HuH-7.5 (cell line): ENCODE data around the gene TUNAR.

ENCODE experiments used
- DNase-seq: peaks from one replicate; pipeline ENCODE4 v3.0.0; 2011; ENCODE audit warnings: low spot score

TUNAR gene

DNA sequence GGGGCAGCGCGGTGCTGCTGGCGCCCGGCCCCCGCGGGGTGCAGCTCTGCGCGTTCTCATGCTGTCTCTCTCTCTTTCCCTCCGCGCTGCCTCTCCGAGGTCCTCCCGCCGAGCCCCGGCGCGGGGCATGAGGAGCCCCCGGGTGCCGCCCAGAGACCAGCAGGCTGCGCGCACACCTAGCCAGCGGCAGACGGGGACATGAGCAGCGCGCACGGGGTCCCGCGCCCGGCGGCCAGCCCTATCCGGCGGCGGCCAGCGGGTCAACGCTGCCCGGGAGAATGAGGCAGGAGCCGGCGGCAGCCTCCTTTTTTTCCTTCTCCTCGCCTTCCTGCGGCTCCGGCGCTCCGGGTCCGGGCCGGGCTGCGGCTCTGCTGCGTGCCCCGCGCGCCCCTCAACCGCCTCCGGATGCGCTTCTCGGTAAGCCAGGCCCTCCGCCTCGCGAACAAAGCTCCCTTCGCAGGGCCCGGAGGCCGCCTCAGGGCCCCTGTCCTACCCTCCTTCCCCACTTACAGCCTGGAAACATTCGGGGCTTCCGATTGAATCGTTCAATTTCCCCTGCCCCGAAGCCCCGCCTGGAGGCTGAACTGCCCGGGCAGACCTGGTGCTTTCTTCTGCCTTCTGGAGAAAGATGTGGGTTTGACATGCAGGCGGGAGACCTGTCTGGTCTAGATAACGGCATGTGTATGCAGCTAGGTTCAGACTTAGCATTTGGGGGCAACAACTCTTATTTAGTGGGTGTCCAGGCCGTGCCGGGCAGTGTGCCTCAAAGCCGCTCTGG lies at the start of gene TUNAR:
Gene TUNAR (plus strand): TSS at position 72 of the 778 bp plus-strand sequence.
- no peak for DNase-seq

DNA sequence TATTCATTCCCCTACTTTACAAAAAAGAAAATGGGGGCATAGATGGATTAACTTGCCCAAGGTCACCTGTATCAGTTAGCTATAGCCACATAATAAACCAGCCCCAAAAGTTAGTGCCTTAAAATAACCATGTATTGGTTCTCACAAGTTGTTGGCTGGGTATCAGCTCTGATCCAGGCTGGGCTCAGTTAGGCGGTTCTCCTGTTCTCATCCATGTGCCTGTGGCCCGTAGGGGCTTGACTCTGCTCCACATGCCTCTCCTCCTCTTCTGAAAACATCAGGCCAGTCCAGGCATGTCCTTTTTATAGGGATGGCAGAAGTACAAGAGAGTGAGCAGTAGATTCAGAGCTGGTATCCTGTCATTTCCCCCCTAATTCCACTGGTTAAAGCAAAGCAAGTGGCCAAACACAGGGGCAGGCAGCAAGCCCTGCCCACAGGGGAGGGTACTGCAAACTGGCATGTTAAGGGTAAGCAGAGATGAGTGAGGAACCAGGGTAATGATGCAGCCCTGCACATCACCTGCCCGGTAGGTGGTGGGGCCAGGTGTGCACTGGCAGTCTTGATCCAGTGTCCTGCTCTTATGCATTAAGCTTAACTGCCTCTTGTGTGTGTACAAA lies 47.9 kb upstream of the TUNAR start:
- no peak for DNase-seq

DNA sequence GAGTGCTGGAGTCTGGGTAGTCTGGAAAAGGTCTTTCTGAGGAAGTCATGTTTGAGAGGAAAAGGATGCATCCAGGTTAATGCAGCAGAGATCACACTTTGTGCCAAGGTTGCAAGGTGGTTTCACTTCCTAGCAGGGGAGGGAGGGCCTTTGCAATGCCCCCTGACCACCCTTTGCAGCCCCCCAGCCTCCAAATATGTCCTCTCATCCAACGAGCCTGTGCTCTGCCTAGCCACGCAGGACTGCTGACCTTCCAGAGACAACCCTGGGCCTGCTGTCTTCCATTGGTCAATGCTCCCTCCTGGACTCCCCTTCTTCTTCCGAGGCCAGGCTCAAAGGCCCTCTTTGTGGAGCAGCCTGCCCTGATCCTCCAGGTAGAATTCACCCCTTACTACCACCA lies 47.3 kb upstream of the TUNAR start:
- DNase-seq: no peak

DNA sequence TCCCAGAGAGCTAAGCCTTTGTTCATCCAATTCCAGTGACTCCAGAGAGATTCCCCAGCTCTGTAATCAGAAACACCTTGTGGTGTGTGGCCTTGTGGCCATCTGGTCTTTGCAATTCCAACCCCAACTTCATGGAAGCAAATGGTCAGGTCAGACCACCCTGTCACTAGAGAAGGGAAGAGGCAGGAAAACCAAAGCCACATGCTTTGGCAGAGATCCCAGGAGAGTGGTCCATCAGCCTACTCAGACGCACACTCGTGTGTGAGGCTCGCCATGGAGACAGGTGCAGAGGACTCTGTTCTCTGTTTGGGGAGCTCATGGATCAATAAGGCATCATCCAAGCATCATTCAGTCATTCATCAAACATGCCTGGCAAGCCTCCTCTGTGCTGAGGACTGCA lies 46.2 kb upstream of the TUNAR start:
- DNase-seq: no peak

DNA sequence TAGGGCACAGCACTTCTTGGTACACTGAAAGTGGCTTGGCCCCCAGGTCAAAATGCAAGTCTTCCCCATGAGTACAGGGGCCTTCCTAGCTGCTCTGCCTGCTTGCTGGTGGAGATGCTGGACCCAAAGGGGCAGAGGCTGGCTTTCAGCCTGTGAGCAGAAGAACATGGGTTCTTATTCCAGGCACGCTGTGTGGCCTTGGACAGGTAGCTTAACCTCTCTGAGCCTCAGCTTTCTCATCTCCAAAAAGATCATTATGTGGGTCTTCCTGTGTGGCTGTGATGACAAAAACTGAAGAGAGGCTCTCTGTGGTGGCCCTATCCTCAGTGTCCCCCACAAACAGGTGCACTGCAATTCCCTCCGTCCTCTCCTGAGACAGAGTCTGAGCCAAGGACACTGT lies 45.6 kb upstream of the TUNAR start:
- DNase-seq: no peak

DNA sequence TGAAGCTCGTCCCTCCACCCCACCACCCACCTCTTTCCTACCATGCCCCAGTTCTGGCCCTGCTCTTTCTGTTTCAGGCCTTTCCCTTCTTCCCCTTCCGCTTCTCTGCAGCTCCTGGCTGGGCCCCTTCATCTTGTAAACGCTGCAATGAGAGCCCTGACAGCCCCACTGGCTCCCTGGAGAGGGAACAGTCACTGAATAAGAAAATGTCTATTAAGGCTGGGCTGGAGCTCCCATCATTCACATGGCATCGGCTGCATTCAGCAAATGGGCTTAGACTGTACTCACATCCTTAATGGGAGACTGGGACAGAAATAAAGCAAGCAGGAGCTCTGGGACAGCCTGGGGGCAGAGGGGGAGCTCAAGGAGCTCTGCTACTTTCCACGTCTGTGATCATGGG lies 45.2 kb upstream of the TUNAR start:
- no peak for DNase-seq

DNA sequence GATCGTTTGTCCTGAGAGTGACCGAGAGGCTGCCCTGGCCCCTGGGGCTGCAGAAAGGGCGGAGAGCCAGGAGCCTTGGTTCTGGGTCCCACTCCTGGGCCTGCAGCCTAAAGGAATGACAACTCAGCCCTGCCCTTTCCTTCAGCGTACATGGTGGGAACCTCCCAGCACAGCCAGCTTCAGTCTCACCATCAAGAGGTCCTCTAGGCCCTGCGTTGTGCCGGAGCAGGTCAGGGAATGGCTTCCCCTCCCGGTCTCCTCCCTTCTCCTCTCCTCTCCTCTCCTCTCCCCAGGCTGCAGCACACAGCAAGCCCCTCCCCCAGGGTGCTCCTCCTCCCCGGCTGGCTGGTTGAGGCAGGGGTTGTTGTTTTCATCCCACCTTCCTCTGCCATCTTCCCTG lies 44.6 kb upstream of the TUNAR start:
- DNase-seq: no peak

DNA sequence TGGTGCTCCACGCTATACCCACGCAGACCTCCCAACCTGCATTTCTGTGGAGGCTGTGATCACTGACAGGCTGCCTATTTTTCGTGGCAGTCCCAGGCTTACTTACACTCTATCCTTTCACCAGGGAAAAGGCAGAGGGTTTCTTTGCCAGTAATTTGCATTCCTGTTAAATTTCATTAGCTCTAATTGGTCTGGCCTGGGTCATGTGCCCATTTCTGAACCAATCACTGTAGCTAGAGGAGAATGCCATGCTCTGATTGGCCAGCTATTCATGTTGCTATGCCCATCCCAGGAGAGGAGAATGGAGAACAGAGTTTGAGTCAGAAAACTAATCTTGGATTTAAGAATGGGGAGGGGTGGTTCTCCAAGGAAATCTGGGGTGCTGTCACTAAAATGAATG lies 43.2 kb upstream of the TUNAR start:
- no peak for DNase-seq

DNA sequence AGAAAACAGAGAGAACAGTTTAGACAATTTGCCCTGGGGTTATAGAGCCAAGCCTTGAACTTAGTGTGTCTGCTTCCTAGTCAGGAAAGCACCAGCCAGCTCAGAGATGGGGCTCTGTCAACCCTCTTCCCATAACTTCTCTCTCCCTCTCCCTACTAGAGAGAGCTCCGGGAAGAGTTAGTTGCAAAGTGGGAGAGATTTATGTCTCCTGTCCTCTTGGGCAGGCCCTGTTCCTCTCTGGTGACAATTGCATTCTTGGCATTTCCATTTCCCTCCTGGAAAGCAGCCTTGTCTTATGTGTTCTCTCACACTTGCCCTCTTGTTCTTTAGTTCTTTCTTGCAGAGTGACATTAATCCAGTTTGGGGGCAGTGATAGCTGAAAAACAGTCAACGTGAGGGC lies 42.1 kb upstream of the TUNAR start:
- no peak for DNase-seq

DNA sequence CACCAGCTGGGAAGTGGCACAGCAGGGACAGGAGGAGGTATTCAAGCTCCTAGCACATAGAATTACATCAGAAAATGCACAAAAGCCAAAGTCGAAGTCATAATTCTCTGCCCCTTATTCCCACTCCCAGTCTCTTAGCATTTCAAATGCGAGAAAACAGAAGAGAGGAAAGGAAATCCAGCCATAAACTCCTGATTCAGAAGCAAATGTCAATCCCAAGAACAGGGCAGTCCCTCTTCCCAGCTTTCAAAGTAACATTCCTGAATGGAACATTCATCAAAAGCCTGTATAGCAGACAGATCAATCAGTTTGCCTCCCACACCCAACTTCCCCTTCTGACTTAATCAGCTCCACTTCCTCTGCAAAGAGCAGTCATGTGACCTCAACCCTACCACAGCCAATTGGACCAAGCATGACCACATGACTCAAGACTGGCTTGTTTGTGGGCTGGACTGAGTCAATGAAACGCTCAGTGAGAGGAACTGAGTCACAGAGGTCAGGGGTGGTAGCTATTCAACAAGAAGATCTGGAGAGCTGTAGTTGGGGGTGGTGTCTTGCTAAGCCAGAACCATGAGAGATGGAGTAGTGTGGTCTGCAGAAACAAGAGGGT lies 41.4 kb upstream of the TUNAR start:
- DNase-seq: no peak

DNA sequence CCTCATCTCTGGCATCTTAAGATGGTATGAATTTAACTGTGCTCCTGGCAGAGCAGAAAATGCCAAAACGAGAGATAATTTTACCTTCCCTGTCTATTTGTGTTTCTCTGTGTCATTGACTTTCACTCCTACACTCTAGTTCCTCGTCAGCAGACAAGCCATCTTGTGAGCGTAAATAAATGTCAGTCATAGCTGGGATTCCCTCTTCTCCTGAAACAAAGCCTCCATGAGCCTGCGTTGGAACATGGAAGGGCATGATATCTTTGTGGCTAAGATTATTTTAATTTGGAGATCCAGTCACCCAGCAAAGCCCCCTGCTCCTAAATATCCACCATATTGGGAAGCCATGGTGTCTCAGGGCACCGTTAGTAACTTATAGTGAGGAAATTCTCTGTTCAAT lies 37.8 kb upstream of the TUNAR start:
- no peak for DNase-seq

DNA sequence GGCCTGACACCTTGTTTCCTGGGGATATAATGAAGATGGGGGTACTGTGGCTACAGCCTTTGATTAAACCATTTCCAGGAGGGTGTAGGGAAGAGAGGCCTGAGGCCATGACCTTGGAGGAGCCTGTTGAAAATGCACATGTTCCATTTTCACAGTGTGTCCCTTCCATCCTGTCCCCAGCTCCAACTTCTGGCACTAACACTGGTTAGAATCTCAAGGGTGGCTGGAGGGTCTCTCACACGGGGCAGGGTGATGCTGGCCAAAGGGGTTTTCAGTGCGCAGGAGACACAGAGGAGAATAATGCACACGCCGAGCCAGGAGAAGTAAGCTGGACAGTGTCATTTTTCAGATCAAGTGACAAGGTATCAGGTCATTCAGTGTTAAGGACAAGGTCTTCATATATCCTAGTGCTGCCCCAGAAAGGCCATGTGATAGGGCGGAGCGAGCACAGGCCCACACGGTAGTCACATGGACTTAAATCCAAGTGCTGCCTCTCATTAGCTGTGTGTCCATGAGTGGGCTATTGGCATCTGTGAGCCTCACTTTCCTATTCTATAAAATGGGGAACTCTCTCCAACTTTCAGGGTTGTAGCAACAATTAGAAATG lies 36.4 kb upstream of the TUNAR start:
- DNase-seq: no peak

DNA sequence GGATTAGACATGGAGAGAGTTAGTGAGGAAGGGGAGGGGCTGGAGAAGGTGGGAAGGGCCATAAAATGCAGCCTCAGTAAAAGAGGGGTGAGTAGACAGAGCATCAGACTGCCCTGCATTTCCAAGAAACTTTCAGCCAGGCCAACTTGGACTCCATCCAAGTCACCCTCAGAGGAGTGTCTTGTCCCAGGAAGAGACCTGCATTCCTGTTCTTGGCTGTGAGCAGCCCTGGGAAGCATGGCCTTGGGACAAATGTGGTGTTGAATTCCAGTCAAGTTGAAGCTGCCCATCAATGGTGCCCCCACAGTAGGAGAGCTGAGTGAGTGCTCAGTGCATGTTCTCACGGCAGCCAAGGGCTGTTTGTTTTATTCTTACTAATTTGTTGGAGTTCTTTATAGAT lies 35.0 kb upstream of the TUNAR start:
- DNase-seq: no peak

DNA sequence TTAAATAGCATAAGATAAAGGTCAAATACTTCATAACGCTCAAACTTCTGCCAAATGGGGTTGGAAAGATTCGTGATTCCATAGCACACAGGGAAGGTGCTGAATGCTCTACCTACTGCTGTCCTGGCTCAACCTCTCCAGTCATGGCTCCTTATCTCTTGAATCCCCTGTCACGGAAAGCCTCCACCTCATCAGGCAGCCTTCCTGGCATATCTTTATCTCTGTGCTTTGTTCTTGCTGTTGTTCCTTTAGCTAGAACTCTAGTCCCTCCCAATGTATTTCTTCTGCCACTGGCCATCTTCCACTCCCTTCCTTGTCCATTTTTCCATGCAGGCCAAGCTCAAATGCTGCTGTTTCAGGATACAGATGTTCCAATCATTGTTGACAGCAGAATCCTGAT lies 26.9 kb upstream of the TUNAR start:
- no peak for DNase-seq

DNA sequence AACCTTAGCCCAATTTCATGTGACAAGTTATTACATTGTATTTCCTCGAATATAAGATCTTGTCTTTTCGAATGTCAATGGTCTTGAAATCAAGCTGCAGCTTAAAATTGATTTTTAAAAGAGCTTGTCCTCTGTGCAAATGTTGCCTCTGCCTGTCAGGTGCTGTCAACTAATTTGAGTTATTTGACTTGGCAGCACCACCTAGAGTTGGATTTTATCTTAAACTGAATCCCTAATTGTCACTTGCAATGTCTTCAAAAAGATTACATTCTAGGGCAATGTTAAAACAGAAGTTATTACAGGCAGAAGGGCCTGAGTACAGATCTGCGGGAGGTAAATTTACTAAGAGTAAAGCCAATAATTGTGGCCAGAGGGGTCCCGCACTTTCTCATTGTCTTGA lies 26.2 kb upstream of the TUNAR start:
- DNase-seq: no peak

DNA sequence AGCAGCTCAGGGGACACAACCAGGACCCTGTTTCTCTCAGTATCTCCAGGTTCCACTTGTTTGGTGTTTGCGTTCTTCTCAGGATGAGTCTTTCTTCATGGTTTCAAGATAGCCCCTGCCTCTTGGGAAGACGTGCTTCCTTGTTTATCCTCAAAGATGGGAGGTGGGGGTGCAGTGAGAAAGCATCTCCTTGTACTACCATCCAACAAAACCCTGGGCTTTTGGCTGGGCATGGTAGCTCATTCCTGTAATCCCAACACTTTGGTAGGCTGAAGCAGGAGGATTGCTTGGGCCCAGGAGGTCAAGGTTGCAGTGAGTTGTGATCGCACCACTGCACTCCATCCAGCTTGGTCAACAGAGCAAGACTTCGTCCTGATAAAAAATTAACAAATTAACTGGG lies 21.0 kb upstream of the TUNAR start:
- no peak for DNase-seq

DNA sequence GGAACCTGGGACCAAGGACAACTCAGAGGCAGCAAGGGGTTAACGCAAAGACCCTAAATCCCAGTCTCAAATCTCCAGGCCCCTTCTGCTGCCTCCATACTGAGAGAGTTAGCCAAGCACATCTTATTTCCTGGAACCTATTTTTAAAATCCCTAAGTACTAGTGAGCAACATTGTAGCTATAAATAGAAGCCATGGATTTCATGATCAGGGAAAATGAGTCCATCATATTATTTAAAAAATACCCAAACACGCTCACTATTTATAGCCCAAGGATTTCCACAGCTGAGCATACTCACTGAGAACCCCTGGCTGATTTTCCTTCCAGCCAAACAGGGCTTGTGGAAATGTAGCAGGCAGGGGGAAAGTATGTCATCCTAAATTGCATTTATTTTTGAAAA lies 19.4 kb upstream of the TUNAR start:
- DNase-seq: no peak

DNA sequence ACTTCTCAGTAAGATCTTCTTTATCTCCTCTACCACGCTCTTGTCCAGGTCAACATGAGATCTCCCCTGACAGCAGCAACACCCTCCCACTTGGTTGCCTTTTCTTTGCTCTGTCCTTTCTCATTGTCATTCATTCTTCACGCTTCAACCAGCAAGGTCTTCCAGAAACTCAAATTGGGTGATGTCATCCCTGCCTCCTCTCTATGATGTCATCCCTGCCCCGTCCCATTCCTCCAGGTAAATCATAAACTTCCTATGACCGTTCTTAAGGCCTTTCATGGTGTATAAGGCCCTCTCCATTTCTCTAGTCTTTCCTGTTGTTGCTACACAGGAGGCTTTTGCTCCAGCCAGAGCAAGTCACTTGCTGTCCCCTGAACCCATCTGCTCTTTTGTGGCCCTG lies 17.7 kb upstream of the TUNAR start:
- DNase-seq: no peak

DNA sequence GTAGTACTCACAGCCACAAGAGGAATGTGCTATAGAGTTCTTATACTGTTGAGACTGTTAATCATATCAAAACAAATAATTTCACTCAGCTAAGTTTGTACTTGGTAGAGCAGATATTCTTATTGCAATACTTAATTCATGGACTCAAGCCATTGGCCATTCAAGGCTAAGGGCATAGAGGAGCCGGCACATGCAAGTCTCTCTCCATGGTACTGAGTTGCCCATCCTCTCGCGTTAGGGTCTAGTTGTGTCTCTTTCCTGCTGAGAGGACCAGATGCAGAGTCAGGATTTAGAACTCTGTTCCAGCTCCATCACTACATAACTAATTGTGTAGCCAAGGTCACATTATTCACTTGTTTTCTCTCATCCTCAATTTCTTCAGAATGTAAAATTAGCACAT lies 14.4 kb upstream of the TUNAR start:
- no peak for DNase-seq

DNA sequence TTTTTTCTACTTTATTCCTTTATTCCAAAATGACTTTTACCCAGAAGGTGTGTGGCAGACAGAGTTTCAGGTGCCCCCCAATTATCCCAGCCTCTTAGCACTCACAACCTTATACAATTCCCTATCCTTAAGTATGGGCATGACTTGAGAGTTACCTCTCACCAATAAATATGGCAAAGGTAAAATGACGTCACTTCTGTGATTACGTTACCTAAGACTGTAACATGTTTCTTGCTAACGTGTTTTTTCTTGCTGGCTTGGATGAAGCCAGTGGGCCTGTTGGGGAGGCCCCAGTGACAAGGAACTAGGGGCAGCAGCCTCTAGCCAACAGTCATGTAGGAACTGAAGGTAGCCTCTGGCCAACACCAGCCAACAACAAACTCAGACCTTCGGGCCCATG lies 13.3 kb upstream of the TUNAR start:
- no peak for DNase-seq

DNA sequence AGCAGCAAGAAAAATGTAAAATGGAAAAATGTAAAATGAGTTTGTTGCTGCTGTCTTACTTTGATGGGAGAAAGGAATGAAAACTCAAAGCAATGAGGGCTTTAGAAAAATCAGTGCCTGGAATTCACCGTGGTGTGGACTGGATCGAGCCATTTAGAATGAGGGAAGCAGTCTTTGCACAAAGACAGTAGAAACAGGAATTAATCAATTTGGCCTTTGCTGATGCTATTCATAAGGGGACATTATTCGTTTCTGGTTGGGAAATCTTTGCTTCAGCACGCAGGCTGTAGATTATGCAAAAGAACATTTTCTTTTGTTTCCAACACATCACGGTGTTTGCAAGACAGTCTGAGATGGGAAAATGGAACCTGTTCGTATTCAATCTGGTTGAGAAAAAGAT lies 6.9 kb upstream of the TUNAR start:
- no peak for DNase-seq

DNA sequence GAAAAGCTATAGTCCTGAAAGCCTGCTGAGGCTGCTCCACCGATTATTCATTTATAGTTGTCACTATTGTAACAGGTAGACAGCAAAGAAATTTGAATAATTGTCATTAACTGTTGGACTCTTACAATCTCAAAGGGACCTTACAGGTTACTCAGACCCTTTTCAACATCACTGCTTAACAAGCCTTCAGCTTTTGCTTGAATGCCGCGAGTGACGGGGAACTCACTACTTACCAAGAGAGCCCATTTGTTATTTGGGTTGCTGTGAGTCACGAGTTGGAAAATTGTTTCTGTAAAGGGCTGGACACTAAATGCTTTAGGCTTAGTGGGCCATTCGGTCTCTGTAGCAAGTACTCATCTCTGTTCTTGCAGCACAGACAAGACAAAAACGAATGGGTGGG lies 5.9 kb upstream of the TUNAR start:
- no peak for DNase-seq

DNA sequence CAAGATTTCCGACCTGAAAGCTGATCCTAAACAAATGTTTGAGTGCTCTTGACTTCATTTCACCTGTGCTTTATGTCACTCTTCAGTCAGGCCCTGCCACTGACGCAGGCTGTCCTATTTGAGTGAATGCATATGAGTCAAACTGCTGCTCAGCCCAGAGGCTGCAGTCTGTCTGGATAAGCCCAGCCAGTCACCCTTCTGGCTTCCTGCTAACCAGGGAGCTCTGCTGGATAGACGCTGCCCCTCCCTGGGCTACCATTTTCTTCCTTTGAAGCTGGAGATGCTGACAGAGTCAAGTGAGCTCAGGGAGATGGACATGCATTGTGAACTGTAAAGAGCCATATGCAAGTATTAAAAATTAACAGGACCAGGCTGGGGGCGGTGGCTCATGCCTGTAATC lies 5.1 kb upstream of the TUNAR start:
- no peak for DNase-seq
